Fibroblast of the aortic adventitia (primary cell): ENCODE measurements around the gene ARL16. TPM values are rescaled to one million over a fixed set of nuclear protein-coding genes. Genes with fewer than 3 reads are reported as not detected.
A peak's percentile ranks its signal among the peaks of the same experiment; 100 is the strongest.

Experiments used
- DNase-seq: peaks from one replicate; pipeline ENCODE4 v3.0.0-alpha.2; 2010; ENCODE audit warnings: low read depth
- H3K4me3 ChIP-seq: 2 replicates; pipeline ENCODE4 v1.5.1; 2011; ENCODE audit warnings: low read depth, mild to moderate bottlenecking, control low read depth, low read length, moderate library complexity
- total RNA-seq: library from RNA; depleted of rRNA; stranded (reverse); fragments of >200 nt; gene quantifications from 2 replicates; pipeline ENCODE4 v1.2.3, GENCODE V29; 2012; ENCODE audit warnings: low replicate concordance
- TF ChIP-seq, protein P1 (sequence below): IDR thresholded peaks from 2 replicates; pipeline ENCODE4 v1.5.1; 2011; ENCODE audit warnings: mild to moderate bottlenecking, low read length, control low read depth, inconsistent platforms; ENCODE audit not compliant: insufficient read depth

ARL16 gene
- total RNA-seq, 1 donor, result 26.4 TPM

- no peak for DNase-seq
- TF ChIP-seq, protein P1, sequence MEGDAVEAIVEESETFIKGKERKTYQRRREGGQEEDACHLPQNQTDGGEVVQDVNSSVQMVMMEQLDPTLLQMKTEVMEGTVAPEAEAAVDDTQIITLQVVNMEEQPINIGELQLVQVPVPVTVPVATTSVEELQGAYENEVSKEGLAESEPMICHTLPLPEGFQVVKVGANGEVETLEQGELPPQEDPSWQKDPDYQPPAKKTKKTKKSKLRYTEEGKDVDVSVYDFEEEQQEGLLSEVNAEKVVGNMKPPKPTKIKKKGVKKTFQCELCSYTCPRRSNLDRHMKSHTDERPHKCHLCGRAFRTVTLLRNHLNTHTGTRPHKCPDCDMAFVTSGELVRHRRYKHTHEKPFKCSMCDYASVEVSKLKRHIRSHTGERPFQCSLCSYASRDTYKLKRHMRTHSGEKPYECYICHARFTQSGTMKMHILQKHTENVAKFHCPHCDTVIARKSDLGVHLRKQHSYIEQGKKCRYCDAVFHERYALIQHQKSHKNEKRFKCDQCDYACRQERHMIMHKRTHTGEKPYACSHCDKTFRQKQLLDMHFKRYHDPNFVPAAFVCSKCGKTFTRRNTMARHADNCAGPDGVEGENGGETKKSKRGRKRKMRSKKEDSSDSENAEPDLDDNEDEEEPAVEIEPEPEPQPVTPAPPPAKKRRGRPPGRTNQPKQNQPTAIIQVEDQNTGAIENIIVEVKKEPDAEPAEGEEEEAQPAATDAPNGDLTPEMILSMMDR, result no peak
- H3K4me3 ChIP-seq, result no peak overlapping the region
Observed at GRCh38 chr17:81644976-81645952, 38.3 kb downstream of the ARL16 start.

DNA sequence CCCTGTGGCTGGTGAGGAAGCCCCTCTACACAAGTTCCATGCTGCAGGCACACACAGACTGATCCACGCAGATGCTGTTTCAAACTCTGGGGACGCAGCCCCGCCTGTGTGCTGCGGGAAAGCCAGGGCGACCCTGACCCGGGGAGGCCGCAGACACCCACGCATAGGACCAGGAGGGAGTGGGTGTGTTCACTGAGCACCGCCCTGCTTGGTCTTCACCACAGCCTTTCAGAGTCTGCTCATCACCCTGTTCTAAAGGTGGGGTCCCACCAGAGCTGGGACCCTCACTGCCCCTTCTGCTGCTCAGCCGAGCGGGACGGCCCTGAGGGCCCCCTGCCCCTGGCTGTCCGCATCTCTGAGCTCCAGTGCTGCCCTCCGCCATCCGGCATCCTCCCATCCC, 39.1 kb downstream of the ARL16 start:
- TF ChIP-seq, protein P1, result no peak
- no peak overlapping the region for H3K4me3 ChIP-seq
- no peak for DNase-seq

GRCh38 chr17:81641825-81642489, 41.6 kb downstream of the ARL16 start:
- peak; percentile 49 for DNase-seq
- H3K4me3 ChIP-seq, result no peak overlapping the region
- TF ChIP-seq, protein P1, result no peak

DNA sequence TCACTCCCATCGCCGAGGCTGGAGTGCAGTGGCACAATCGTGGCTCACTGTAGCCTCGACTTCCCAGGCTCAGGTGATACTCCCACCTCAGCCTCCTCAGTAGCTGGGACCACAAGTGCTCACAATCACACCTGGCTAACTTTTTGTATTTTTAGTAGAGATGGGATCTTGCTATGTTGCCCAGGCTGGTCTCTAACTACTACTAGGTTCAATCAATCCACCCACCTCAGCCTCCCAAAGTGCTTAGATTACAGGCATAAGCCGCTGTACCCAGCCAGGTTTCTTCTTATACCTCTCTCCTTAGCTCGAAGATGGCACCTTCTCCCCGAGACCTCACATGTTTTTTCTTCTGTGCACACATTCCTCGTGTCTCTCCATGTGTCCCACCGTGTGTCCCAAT, 43.6 kb downstream of the ARL16 start:
- DNase-seq, result no peak
- no peak overlapping the region for H3K4me3 ChIP-seq
- TF ChIP-seq, protein P1, result no peak

- TF ChIP-seq, protein P1, result no peak
- DNase-seq, result no peak
- H3K4me3 ChIP-seq, result no peak overlapping the region
Observed at GRCh38 chr17:81638683-81639082, 44.9 kb downstream of the ARL16 start.

DNA sequence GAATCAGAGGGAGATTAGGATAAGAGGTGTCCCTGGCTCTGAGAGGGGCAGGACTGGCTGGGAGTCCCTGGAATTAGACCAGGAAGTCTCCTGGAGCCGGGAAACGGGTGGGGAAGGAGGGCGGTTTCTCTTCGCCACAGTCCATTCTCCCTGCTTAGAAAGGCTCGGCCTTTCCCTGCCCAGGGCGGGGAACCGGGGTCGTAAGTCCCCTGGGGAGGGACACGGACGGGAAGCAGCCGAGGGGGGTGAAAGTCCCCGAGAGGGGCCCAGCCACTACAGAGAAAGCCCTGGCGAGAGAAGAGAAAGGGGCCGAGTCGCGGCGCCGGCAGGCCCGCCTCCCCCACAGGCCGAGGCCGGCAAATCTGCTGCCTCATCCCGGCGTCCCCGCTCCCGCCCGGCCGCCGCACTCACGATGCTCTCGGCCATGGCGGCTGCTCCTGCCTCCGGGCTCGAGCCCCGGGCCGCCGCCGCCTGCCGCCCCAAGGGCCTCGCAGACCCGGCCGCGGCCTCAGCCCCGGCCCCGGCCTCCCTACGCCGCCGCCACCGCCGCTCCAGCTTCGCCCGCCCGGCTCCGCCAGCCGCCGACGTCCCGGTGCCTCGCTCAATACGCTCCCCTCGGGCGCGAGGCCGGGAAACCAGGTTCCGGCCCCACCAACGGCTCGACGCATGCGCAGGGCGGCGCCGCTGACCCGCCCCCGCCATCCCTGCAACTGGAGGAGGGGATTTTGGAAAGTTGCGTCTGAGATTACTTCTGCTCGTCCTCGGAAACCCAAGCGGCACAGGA, 46.9 kb downstream of the ARL16 start, which contains the start of the genes NPLOC4 and TSPAN10:
TSS of gene NPLOC4 (minus strand) at position 608 of the 784 bp plus-strand sequence. CDS start at position 426, 182 bp downstream.
TSS of gene TSPAN10 (plus strand) at position 692 of the 784 bp plus-strand sequence. CDS start 5,217 bp downstream, outside the sequence.
- peak; percentile 83 for DNase-seq
- H3K4me3 ChIP-seq, result peak within 1 kb of the TSS; percentile 91
- TF ChIP-seq, protein P1, result no peak
